Smooth muscle cell (in vitro differentiated cells): ENCODE results near the gene SLC6A6. TPM values are rescaled to one million over a fixed set of nuclear protein-coding genes. Genes with fewer than 3 reads are reported as not detected.

ENCODE experiments used
- DNase-seq: peaks from one replicate; lab custom pipeline; 2025; ENCODE audit not compliant: unreplicated experiment; lab: John Stamatoyannopoulos, UW
- H2AFZ ChIP-seq: fragments of 200-600 bp; sonication (generic); 2 replicates; pipeline ENCODE4 v1.6.0; 2016; ENCODE audit warnings: antibody characterized with exemption, low read depth, mild to moderate bottlenecking
- H3F3A ChIP-seq: fragments of 200-600 bp; sonication (generic); 2 replicates; pipeline ENCODE4 v1.6.0; 2017; ENCODE audit warnings: antibody characterized with exemption, low read depth
- H3K27ac ChIP-seq: fragments of 200-600 bp; sonication (generic); 2 replicates; pipeline ENCODE4 v1.5.1; 2016; ENCODE audit warnings: low read depth, mild to moderate bottlenecking
- H3K27me3 ChIP-seq: fragments of 200-600 bp; sonication (generic); 2 replicates; pipeline ENCODE4 v1.6.1; 2016; ENCODE audit warnings: low read depth, mild to moderate bottlenecking
- H3K36me3 ChIP-seq: fragments of 200-600 bp; sonication (generic); 2 replicates; pipeline ENCODE4 v1.5.1; 2016; ENCODE audit warnings: low read depth
- H3K4me1 ChIP-seq: fragments of 200-600 bp; sonication (generic); 2 replicates; pipeline ENCODE4 v1.5.1; 2016; ENCODE audit warnings: low read depth
- H3K4me2 ChIP-seq: fragments of 200-600 bp; sonication (generic); 2 replicates; pipeline ENCODE4 v1.6.0; 2016; ENCODE audit warnings: mild to moderate bottlenecking
- H3K4me3 ChIP-seq: fragments of 200-600 bp; sonication (generic); 2 replicates; pipeline ENCODE4 v1.5.1; 2016; ENCODE audit warnings: mild to moderate bottlenecking
- H3K79me2 ChIP-seq: fragments of 200-600 bp; sonication (generic); 2 replicates; pipeline ENCODE4 v1.6.0; 2016; ENCODE audit warnings: low read depth, mild to moderate bottlenecking
- H3K9ac ChIP-seq: fragments of 200-600 bp; sonication (generic); 2 replicates; pipeline ENCODE4 v1.6.0; 2016; ENCODE audit warnings: low read depth
- H3K9me3 ChIP-seq: fragments of 200-600 bp; sonication (generic); replicated peaks from 2 replicates; pipeline ENCODE4 v1.5.1; 2016; ENCODE audit warnings: low read depth
- H4K20me1 ChIP-seq: fragments of 200-600 bp; sonication (generic); 2 replicates; pipeline ENCODE4 v1.6.0; 2016; ENCODE audit warnings: low read depth
- WGBS: methylation state at CpG from one replicate; pipeline ENCODE4 v1.1.7; 2016; ENCODE audit warnings: low lambda C conversion rate; 5-methylcytosine and 5-hydroxymethylcytosine counted together
- polyA plus RNA-seq: library from polyadenylated mRNA; unstranded; fragments of >200 nt; fragmentation: Nextera tagmentation; extraction: Ambion mirVana; gene quantifications from 2 replicates; pipeline ENCODE4 v1.2.1, GENCODE V29; 2016
- total RNA-seq: library from RNA; depleted of rRNA; stranded (reverse); fragments of >200 nt; gene quantifications from 2 replicates; pipeline ENCODE4 v1.2.3, GENCODE V29; 2014
- TF ChIP-seq, protein P1 (sequence below): fragments of 200-600 bp; sonication (generic); IDR thresholded peaks from 2 replicates; pipeline ENCODE4 v1.5.1; 2017; ENCODE audit warnings: borderline replicate concordance, mild to moderate bottlenecking, antibody characterized with exemption; ENCODE audit not compliant: insufficient read depth, poor library complexity, severe bottlenecking

The SLC6A6 gene
- total and polyA plus RNA-seq, 2 experiments from 2014 or later, result 9.4 to 11.7 TPM

GRCh38 chr3:14535616-14536015 lies 133.2 kb downstream of the SLC6A6 start:
- TF ChIP-seq, protein P1, sequence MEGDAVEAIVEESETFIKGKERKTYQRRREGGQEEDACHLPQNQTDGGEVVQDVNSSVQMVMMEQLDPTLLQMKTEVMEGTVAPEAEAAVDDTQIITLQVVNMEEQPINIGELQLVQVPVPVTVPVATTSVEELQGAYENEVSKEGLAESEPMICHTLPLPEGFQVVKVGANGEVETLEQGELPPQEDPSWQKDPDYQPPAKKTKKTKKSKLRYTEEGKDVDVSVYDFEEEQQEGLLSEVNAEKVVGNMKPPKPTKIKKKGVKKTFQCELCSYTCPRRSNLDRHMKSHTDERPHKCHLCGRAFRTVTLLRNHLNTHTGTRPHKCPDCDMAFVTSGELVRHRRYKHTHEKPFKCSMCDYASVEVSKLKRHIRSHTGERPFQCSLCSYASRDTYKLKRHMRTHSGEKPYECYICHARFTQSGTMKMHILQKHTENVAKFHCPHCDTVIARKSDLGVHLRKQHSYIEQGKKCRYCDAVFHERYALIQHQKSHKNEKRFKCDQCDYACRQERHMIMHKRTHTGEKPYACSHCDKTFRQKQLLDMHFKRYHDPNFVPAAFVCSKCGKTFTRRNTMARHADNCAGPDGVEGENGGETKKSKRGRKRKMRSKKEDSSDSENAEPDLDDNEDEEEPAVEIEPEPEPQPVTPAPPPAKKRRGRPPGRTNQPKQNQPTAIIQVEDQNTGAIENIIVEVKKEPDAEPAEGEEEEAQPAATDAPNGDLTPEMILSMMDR, result no peak
- DNase-seq, result no peak
- Histone ChIP-seq H3K36me3 (no peaks in the 10 kb centered on the region), H3K79me2 (no peaks in the 10 kb centered on the region), H3K4me3 (no peak overlapping the region), H3K9me3 (no peaks in the 10 kb centered on the region), H4K20me1 (no peaks in the 10 kb centered on the region), H2AFZ (no peak overlapping the region), H3K9ac (no peak overlapping the region), H3K27me3 (no peaks in the 10 kb centered on the region), H3K27ac (no peak overlapping the region), H3F3A (peaks cover 4% of the 10 kb centered on the region), H3K4me1 (peaks cover 18% of the 10 kb centered on the region), H3K4me2 (no peak overlapping the region)
- 82% methylated on average over 6 of the region's 6 CpGs for WGBS

DNA sequence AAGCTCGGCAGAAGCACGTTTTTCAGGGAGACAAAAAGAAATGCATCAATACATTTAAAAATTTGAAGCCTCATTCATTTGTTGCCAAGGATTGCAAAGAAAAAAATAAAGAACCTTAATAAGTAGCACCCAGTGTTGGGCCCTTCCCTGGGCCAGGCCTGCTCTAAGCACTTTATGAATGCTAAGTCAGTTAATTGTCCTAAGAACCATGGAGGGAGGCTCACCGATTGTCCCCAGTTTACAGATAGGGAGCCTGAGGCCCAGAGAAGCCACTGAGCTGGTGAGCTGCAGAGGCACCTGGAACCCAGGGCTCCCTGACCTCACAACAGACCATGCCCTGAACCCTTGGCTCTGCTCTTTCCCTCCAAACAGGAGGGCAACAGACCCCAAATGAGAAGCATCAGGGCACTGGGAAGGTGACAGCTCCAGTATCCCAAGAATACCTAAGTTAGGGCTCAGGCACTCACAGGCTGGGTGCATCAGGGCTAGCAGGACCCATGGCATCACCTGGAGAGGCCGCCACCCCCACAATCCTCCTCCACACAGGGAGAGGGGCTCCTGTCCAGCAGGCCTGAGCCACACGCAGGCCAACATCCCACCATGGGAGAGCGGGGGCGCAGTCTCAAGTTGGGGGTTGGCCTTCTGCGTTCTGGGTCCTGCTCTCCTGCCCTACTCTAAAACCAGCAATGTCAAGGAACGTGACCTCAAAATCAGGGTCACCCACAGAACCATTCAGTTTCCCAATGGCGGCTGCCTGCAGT lies 133.8 kb downstream of the SLC6A6 start:
- Histone ChIP-seq H2AFZ (no peak overlapping the region), H3K4me3 (no peak overlapping the region), H3K9ac (no peak overlapping the region), H3F3A (peaks cover 4% of the 10 kb centered on the region), H3K4me1 (peaks cover 18% of the 10 kb centered on the region), H3K36me3 (no peaks in the 10 kb centered on the region), H3K79me2 (no peaks in the 10 kb centered on the region), H3K4me2 (no peak overlapping the region), H4K20me1 (no peaks in the 10 kb centered on the region), H3K27ac (no peak overlapping the region), H3K9me3 (no peaks in the 10 kb centered on the region), H3K27me3 (no peaks in the 10 kb centered on the region)
- WGBS, result 88% methylated on average over 10 of the region's 10 CpGs
- no peak for DNase-seq
- TF ChIP-seq, protein P1, result no peak

DNA sequence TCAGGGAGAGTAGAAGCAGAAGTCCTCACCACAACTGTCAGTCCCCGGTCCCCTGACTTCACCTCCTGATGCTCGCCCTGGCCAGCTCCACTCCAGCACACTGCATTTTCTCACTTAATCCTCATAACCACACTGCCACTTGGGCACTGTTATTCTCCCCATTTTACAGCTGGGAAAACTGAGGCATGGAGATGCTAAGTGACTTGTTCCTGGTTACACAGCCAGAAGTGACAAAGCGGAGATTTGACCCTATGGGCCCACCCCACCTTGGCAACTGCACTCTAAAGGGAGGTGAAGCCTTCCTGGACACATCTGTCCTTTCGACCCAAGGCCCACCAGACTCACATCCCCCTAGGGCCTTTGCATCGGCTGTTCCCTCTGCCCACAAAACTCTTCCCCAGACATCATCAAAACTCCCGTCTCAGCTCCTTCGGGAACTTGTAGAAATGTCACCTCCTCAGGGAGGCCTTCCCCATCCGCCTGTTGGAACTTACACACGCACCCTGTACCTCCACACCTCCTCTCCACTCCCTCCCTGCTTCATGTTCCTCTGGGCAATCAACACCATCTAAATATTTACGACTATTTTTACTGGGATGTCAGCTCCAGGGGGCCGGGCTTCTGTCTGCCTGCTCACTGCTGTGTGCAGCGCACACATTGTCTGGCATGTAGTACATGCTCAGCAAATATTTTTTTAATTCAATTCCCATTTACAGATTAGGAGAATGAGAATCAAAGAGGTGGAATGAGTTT lies 134.6 kb downstream of the SLC6A6 start:
- no peak for DNase-seq
- TF ChIP-seq, protein P1, result no peak

More for the DNA sequence above, 134.6 kb downstream of the SLC6A6 start:
- peaks cover 18% of the 10 kb centered on the region for H3K4me1 ChIP-seq
- H3K79me2 ChIP-seq, result no peaks in the 10 kb centered on the region
- no peak overlapping the region for H3K4me3 ChIP-seq
- no peaks in the 10 kb centered on the region for H3K27me3 ChIP-seq
- no peaks in the 10 kb centered on the region for H4K20me1 ChIP-seq
- peaks cover 4% of the 10 kb centered on the region for H3F3A ChIP-seq
- no peak overlapping the region for H3K27ac ChIP-seq
- WGBS, result 89% methylated on average over 12 of the region's 12 CpGs
- no peak overlapping the region for H2AFZ ChIP-seq
- no peaks in the 10 kb centered on the region for H3K9me3 ChIP-seq
- H3K9ac ChIP-seq, result no peak overlapping the region
- no peaks in the 10 kb centered on the region for H3K36me3 ChIP-seq
- H3K4me2 ChIP-seq, result no peak overlapping the region
